Astrocyte of the spinal cord (primary cell): ENCODE results near the gene AFAP1L1.

Experiments
- DNase-seq: peaks from one replicate; pipeline ENCODE4 v3.0.0; 2011; ENCODE audit warnings: low read depth, low spot score
- H3K4me3 ChIP-seq: 2 replicates; pipeline ENCODE4 v1.5.1; 2011; ENCODE audit warnings: low read depth, mild to moderate bottlenecking, low read length, moderate library complexity
- CTCF ChIP-seq: IDR thresholded peaks from 2 replicates; pipeline ENCODE4 v1.5.1; 2012; ENCODE audit warnings: low read depth, mild to moderate bottlenecking, low read length, inconsistent platforms
- in situ Hi-C: cut with HindIII; loops from 2 replicates; pipeline ENCODE4 v1.10.0; 2017; ENCODE audit warnings: low sequenced_read_pairs

The AFAP1L1 gene

GRCh38 chr5:149273950-149274349 lies 2.3 kb downstream of the AFAP1L1 start:
- H3K4me3 ChIP-seq = no peak overlapping the region
- no peak for TF ChIP-seq CTCF
- DNase-seq = no peak
- in situ Hi-C loops = no loop called here

GRCh38 chr5:149274939-149275338 lies 3.3 kb downstream of the AFAP1L1 start:
- DNase-seq = no peak
- no peak for TF ChIP-seq CTCF
- in situ Hi-C loops = no loop called here
- H3K4me3 ChIP-seq = no peak overlapping the region

- in situ Hi-C loops = no loop called here
- no peak for DNase-seq
- no peak for TF ChIP-seq CTCF
- no peak overlapping the region for H3K4me3 ChIP-seq
Observed at GRCh38 chr5:149277801-149278200, 6.1 kb downstream of the AFAP1L1 start.

- no peak overlapping the region for H3K4me3 ChIP-seq
- no peak for TF ChIP-seq CTCF
- no peak for DNase-seq
- in situ Hi-C loops = no loop called here
Observed at GRCh38 chr5:149278451-149279210, 7.0 kb downstream of the AFAP1L1 start.

GRCh38 chr5:149279661-149280060 lies 8.0 kb downstream of the AFAP1L1 start:
- no peak for DNase-seq
- in situ Hi-C loops = no loop called here
- TF ChIP-seq CTCF = no peak
- no peak overlapping the region for H3K4me3 ChIP-seq

GRCh38 chr5:149280124-149280523 lies 8.5 kb downstream of the AFAP1L1 start:
- no peak for DNase-seq
- H3K4me3 ChIP-seq = no peak overlapping the region
- in situ Hi-C loops = no loop called here
- no peak for TF ChIP-seq CTCF
